HK-2 (cell line): Measurements from ENCODE around the gene CRYGN.
A peak's percentile ranks its signal among the peaks of the same experiment; 100 is the strongest.

Experiments
- DNase-seq: peaks from one replicate; pipeline ENCODE4 v3.0.0-alpha.2; 2018; ENCODE audit not compliant: unreplicated experiment

CRYGN gene

GRCh38 chr7:151459726-151460473, 20.0 kb upstream of the CRYGN start:
- DNase-seq: peak; percentile 82

GRCh38 chr7:151457534-151457933, 17.6 kb upstream of the CRYGN start:
- no peak for DNase-seq

GRCh38 chr7:151456782-151457181, 16.8 kb upstream of the CRYGN start:
- DNase-seq: no peak

- no peak for DNase-seq
These were observed 16.3 kb upstream of the CRYGN start for GRCh38 chr7:151456276-151456675.

GRCh38 chr7:151455690-151456089, 15.7 kb upstream of the CRYGN start:
- DNase-seq: no peak

GRCh38 chr7:151454932-151455530, 15.1 kb upstream of the CRYGN start:
- no peak for DNase-seq

GRCh38 chr7:151454305-151454704, 14.4 kb upstream of the CRYGN start:
- DNase-seq: no peak

GRCh38 chr7:151453326-151453791, 13.4 kb upstream of the CRYGN start:
- no peak for DNase-seq

- no peak for DNase-seq
These were observed 12.9 kb upstream of the CRYGN start for GRCh38 chr7:151452680-151453325.

GRCh38 chr7:151451626-151452571, 12.0 kb upstream of the CRYGN start:
- no peak for DNase-seq

GRCh38 chr7:151451156-151451555, 11.2 kb upstream of the CRYGN start:
- DNase-seq: no peak

- DNase-seq: no peak
These were observed 10.0 kb upstream of the CRYGN start for GRCh38 chr7:151449990-151450389.

GRCh38 chr7:151448261-151449252, 8.6 kb upstream of the CRYGN start:
- DNase-seq: no peak

GRCh38 chr7:151447901-151448260, 7.9 kb upstream of the CRYGN start:
- no peak for DNase-seq

- DNase-seq: no peak
These were observed 7.4 kb upstream of the CRYGN start for GRCh38 chr7:151447312-151447711.

GRCh38 chr7:151446412-151446811, 6.5 kb upstream of the CRYGN start:
- DNase-seq: no peak

- no peak for DNase-seq
These were observed 4.7 kb upstream of the CRYGN start for GRCh38 chr7:151444632-151445031.

GRCh38 chr7:151442776-151443496, 3.0 kb upstream of the CRYGN start:
- DNase-seq: no peak

- DNase-seq: no peak
These were observed 981 bp upstream of the CRYGN start for GRCh38 chr7:151440799-151441445.
